Adipocyte (in vitro differentiated cells): Measurements from ENCODE around the gene RFPL4A.
A peak's percentile ranks its signal among the peaks of the same experiment; 100 is the strongest.

Source experiments
- DNase-seq: peaks from one replicate; pipeline ENCODE4 v3.0.0-alpha.2; 2015; ENCODE audit warnings: low read depth
- H3K27me3 ChIP-seq: replicated peaks from 2 replicates; pipeline ENCODE4 v1.7.0; 2013; ENCODE audit warnings: mild to moderate bottlenecking, low read length, moderate library complexity; ENCODE audit not compliant: control insufficient read depth, insufficient read depth
- H3K36me3 ChIP-seq: 2 replicates; pipeline ENCODE4 v1.7.0; 2013; ENCODE audit warnings: low read length, mild to moderate bottlenecking, moderate library complexity; ENCODE audit not compliant: control insufficient read depth, insufficient read depth, severe bottlenecking
- H3K4me1 ChIP-seq: 2 replicates; pipeline ENCODE4 v1.7.0; 2013; ENCODE audit warnings: mild to moderate bottlenecking, low read length, moderate library complexity; ENCODE audit not compliant: control insufficient read depth, insufficient read depth
- H3K4me3 ChIP-seq: 2 replicates; pipeline ENCODE4 v1.7.0; 2013; ENCODE audit warnings: mild to moderate bottlenecking, low read length, moderate library complexity
- H3K9ac ChIP-seq: 2 replicates; pipeline ENCODE4 v1.7.0; 2013; ENCODE audit warnings: mild to moderate bottlenecking, low read length, moderate library complexity
- H3K9me3 ChIP-seq: 2 replicates; pipeline ENCODE4 v1.7.0; 2013; ENCODE audit warnings: mild to moderate bottlenecking, low read length, moderate library complexity; ENCODE audit not compliant: control insufficient read depth

The RFPL4A gene

DNA sequence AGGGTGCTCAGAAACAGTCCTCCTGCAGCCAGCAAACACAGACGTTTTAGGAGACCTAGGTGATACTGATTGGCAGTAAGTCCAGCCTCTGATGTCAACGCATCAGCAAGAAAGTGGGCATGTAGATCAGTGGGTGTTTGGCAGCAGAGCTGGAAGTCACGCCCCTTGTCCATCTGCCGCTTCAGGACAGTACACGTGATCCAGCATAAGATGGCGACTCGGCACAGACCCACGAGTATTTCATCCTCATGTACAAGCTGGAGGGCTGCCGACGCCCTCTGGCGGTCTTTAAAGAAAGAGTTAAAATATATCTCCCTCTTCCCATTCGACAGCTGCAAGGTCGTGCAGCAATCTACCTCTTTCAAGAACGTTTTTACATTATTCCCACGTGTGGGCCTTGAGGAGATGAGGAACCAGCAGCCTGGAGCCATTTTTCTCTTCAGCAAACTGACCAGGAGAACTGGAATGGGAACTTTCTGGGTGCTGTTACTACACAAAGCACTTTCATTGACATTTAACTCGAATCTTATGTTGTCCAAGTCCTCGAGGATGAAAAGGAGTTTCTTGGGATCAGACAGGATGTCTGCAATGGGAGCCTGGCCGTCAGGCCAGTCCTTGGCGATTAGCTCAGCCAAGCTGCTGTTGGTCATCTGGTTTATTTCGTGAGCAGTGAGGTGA, 50.6 kb downstream of the RFPL4A start:
- Histone ChIP-seq H3K4me3 (no peak overlapping the region), H3K27me3 (no peaks in the 10 kb centered on the region), H3K9me3 (peaks cover 7% of the 10 kb centered on the region), H3K36me3 (no peaks in the 10 kb centered on the region), H3K4me1 (no peaks in the 10 kb centered on the region), H3K9ac (no peak overlapping the region)
- peak; percentile 8 for DNase-seq

DNA sequence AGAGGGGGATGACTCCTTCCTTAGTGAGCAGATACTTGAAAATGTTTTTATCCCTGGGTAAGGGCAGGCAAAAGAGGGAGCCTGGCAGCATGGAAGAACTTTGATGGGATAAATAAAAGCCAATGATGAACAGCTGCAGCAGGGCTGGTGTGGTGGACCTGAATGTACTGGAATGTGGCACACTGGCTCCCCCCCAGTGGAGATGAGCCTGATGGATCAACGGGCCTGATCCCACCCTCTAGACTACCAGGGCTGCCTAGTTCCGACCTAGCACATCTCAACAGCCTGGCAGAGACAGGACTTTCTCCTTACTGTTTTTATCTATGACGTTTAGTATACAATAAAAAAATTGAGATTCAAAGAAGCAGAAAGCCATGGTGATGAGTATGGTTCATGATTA, 52.4 kb downstream of the RFPL4A start:
- no peaks in the 10 kb centered on the region for H3K27me3 ChIP-seq
- H3K9me3 ChIP-seq: peaks cover 8% of the 10 kb centered on the region
- H3K9ac ChIP-seq: no peak overlapping the region
- H3K36me3 ChIP-seq: no peaks in the 10 kb centered on the region
- H3K4me3 ChIP-seq: no peak overlapping the region
- no peaks in the 10 kb centered on the region for H3K4me1 ChIP-seq
- DNase-seq: no peak

GRCh38 chr19:55812449-55812848, 53.6 kb downstream of the RFPL4A start:
- no peak overlapping the region for H3K4me3 ChIP-seq
- no peaks in the 10 kb centered on the region for H3K36me3 ChIP-seq
- no peak overlapping the region for H3K9ac ChIP-seq
- no peaks in the 10 kb centered on the region for H3K27me3 ChIP-seq
- H3K9me3 ChIP-seq: peaks cover 6% of the 10 kb centered on the region
- no peaks in the 10 kb centered on the region for H3K4me1 ChIP-seq
- DNase-seq: no peak
